HG03175 (cell line): ENCODE results near the gene GPR4.
"Not testable (repeated sequence)": the region's sequence is repeated elsewhere in the genome, so short reads cannot be mapped to it uniquely, and the experiment has no call there.

ENCODE experiments used
- ATAC-seq: cut with Tn5 transposase; IDR thresholded peaks from one replicate; pipeline ENCODE4 v1.9.1; 2021; ENCODE audit warnings: mild to moderate bottlenecking, moderate library complexity; ENCODE audit not compliant: unreplicated experiment

The GPR4 gene

DNA sequence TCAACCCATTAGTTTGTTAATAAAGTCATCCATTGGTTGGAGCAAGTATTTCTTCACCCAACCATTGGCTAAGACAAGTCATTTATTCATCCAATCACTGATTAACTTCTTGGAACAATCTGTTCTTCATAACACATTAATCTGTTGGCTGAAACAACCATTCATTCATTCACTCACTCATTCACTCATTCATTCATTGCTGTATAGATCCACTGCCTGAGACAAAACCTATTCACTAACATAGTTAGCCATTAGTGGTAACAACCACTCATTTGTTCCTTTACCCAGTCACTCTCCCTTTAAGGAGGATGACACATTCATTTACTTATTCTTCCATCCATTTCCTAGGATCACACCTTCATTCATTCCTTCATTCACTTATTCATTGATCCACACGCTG is 22.0 kb upstream of the GPR4 start:
- no peak for ATAC-seq

DNA sequence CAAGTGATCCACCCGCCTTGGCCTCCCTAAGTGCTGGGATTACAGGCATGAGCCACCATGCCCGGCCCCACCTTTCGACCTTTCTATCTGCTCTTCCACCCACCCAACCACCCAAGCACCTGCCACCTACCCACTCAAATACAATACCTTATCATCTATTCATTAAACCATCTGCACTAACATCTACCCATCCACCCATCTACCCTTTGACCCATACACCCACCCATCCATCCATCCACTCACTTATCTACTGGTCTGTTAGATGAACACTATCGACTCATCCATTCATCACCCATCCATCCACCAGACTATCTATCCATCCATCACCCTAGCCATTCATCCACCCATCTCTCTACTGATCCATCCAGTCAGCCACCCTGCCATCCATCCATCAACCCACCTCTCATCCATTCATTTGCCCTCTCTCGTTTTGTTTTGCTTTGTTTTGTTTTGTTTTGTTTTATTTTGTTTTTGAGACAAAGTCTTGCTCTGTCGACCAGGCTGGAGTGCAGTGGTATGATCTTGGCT is 20.0 kb upstream of the GPR4 start:
- no peak for ATAC-seq

DNA sequence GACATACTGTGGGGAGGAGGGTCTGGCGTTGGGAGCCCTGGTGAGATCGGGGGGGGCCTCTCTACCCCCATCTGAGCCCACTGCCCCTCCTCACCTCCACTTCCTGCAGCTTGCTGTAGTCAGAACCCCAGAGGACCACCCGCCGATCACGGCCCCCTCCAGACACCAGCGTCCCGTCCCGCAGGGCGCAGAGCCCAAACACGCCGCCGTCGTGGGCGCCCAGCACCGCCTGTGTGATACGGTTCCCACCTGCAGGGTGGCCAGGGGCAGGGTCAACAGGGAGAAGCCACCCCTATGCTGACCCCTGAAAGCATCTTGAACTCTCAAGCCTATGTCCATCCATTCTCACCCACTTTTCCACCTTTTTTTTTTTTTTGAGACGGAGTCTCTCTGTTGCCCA is 19.4 kb upstream of the GPR4 start:
- ATAC-seq, result no peak

DNA sequence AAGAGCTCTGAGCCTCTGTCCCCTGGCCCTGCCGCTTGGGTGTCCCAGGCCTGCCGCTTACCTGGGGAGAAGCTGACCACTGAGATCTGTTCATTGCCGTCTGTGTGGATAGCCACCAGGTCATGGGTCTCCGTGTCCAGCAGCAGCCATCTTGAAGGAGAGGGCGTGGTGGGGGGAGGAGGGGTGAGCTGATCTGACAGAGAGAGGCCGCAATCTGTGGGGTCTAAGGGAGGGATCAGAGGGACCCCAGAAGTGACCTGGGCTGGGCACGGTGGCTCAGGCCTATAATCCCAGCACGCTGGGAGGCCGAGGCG is 14.6 kb upstream of the GPR4 start:
- ATAC-seq, result no peak

DNA sequence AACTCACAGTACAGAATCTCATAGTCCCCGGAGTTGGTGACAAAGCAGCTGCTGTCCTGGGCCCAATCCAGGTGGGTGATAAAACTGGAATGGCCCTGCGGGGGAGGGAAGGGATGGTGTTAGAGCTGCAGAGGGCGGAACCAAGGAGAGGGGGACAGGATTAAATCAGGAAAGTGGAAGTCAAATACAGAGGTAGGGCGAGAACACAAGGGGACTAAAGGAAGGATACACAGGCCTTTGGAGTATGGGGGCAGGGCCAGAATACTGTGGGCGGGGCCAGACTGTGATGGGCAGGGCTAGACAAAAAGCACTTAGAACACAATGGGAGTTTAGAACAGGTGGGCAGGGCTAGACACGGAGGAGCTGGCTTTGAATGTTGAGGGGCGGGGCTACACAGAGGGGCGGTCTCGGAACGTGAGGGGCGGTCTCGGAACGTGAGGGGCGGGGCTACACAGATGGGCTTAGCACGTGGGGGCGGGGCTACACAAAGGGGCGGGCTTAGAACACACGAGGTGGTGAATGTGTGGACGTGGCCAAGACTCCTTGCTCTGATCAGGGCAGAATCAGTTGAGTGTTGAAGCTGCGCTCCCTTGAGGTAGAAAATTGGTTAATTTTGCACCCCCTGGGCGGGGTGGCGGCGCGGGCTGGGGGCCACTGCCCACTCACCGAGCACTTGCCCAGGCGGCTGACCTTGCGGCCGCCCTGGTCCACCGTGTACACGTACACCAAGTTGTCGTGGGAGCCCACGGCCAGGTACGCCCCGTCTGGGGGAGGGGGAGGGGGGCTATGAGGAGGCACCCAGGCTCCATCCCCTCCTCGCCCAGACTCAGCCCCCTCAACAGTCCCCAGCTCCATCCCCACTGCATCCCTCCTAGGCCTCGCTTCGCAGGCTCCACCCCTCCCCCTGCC is 14.0 kb upstream of the GPR4 start:
- ATAC-seq, result no peak

DNA sequence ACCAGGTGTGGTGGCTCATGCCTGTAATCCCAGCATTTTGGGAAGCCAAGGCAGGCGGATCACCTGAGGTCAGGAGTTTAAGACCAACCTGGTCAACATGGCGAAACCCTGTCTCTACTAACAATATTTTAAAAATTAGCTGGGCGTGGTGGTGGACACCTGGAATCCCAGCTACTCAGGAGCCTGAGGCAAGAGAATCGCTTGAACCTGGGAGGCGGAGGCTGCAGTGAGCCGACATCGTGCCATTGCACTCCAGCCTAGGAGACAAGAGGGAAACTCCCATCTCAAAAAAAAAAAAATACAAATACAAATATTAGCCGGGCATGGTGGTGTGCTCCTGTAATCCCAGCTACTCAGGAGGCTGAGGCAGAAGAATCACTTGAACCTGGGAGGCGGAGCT is 13.0 kb upstream of the GPR4 start:
- ATAC-seq, result not testable (repeated sequence)

DNA sequence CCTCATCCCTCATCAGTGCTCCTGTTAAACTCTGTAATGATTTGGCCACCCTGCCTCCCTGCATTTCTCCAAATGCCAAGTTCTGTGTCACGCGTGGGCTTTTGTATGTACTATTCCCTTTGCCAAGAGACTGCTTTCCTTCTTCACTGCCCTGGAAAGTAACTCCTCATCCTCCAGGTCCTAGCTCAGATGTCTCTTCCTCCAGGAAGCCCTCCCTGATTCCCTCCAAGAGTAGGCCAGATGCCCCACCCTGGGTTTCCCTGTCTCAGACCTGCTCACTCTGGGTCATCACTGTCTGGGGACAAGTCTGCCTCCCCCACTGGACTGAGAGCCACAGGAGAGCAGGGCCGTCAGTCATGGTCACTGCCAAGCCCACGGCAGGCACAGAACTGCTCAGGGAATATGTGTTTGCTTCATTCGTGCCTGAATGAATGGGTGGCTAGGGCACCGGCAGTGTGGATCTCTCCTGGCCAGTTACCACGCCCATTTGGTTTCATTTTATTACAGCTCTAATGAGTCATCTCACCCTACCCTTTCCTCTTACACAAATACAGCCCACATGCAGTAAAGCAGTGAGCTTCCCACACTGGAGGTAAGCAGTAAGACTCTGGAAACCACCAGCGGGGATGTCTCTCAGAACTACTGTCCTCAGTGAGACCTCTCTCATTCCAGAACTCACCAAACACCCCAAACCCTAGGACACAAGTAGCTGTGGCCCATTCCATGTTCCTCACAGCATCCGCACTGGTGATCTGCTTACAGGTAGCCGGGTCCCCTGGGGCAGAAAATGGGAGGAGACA is 12.1 kb upstream of the GPR4 start:
- ATAC-seq, result no peak

DNA sequence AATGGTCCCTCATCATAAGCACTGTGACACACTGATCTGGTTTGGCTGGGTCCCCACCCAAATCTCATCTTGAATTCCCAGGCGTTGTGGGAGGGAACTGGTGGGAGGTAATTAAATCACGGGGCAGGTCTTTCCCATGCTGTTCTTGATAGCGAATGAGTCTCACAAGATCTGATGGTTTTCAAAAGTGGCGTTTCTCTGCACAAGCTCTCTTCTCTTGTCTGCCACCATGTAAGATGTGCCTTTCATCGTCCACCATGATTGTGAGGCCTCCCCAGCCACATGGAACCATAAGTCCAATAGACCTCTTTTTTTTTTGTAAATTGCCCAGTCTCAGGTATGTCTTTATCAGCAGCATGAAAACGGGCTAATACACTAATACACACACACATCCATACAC is 6.9 kb upstream of the GPR4 start:
- no peak for ATAC-seq

DNA sequence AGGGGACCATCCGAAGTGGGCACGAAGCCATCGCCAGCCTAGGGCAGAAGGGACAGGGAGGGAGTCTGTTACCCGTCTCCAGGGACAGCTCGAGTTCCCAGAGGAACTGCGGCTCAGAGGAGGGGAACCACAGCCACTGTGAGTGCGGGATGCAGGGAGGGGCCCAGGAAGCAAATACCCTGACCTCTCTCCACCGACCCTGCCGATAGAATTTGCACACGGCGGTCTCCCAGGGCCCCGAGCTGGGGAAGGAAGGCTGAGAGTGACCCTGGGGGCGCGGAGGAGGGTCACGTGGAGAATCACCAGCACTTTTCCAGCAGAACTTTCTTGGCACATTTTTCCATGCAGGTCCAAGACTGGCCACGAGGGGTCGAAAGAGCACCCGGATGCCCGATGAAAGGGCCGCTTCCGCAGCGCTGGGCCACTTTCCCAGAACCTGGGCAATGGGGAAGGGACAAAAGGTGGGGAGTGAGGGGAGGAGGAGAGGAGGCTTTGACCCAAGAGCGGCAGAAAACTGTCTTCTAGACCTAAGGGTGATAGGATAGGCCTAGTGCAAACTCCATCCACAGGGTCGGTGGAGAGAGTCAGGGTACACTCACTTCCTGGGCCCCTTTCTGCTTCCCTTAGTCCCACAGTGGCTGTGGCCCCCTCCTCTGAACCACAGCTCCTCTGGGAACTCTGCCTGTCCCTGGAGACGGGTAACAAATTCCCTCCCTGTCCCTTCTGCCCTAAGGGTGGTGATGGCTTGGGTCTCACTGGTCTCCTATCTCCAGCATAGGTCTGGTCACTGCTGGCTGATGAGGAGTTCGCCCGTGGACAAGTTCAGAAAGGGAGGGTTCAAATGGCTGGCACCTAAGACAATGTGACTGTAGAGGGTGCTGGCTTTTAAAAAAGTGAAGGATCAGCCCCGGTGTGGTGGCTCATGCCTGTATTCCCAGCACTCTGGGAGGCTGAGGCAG is 5.3 kb upstream of the GPR4 start:
- ATAC-seq, result no peak

DNA sequence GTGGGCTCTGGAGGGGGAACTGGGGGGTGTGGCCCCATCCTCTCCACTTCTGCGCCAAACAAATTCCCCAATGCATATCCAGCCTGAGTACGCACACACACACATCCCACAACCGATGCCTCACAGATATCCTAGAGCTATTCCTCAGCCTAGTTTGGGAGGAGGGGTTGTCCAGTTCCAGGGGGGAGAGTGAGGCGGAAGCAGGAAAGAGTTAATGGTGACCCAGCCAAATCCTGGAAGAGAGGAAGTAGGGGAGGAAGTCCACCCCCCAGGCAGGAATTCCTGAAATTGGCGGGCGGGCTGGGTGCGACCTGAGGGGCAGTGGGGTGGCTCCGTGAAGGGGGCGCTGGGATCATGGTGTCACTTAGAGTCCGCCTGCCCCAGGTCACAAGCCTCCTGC is 897 bp downstream of the GPR4 start:
- no peak for ATAC-seq

DNA sequence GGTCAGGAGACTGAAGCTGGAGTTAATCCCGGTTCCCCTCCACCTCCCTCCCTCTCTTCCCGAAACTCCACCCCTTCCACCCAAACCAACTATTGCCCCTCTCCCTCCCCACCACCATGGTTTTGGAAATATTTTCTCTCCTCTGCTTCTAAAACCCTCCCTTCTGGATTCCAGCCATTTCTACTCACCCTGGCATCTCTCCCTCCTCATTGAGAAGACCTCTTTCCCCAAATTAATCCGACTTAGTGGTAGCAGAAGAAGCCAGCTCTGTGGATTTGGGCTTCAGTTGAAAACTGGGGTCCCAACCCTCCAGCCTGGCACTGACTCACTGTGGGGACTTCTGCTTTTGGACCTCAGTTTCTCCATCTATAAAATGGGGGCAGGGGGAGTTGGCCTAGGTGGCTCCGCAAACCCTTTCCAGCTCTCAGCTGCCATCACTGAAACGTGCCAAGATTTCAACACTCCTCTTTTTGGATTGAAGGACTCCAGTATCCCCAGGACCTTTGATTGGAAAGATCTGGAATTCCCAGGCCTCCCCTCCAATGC is 1.6 kb downstream of the GPR4 start:
- no peak for ATAC-seq

DNA sequence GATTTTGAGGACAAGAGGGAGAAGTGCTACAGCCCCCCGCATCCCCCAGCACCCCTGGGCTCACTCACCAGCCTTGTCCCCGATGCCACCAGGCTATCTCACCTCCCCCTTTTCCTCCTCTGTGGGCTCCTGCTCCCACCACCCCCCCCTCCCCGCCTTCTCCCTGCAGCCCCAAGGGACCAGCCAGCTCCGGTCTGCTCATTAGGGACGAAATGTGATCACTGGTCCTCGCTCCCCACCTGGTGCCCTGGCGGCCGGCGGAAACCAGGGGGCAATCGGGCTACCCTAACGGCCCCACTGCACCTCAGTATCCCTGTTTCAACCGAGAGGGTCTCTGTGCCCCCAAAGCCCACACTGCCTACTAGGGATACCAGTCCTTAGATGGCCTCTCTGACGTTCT is 2.7 kb downstream of the GPR4 start:
- ATAC-seq, result no peak

DNA sequence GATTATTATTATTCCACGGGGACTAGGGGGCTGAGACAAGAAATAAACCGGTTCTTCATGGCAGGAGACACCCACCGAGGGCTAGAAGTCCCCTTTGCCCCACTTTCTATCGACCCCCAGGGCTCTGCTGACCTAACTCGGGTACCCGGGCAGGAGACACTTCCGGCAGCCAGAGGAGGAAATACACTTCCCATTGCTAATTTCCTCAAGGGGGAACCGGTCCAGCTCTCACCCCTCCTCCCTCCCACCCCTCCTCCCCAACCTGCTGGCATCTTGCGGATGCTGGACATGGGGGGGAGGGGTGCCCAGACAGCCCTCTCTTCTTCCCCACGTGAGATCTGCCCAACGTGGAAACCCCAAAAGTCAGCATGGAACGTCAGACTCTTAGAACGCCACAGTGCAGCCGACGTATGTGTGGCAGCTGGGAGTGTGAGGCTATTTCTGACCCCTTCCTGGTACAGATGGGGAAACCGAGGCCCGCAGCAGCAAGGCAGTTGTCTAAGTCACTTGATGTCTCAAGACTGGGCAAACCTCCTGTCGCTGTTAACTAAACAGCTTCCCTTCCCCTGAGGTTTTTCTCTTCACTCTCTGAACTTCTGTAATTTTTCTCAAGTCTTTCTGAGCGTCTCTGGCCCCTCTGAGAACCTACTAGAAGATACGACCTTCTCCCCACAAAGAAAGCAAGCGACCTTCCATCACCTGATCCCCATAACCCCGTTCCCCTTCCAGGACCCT is 3.6 kb downstream of the GPR4 start:
- no peak for ATAC-seq

DNA sequence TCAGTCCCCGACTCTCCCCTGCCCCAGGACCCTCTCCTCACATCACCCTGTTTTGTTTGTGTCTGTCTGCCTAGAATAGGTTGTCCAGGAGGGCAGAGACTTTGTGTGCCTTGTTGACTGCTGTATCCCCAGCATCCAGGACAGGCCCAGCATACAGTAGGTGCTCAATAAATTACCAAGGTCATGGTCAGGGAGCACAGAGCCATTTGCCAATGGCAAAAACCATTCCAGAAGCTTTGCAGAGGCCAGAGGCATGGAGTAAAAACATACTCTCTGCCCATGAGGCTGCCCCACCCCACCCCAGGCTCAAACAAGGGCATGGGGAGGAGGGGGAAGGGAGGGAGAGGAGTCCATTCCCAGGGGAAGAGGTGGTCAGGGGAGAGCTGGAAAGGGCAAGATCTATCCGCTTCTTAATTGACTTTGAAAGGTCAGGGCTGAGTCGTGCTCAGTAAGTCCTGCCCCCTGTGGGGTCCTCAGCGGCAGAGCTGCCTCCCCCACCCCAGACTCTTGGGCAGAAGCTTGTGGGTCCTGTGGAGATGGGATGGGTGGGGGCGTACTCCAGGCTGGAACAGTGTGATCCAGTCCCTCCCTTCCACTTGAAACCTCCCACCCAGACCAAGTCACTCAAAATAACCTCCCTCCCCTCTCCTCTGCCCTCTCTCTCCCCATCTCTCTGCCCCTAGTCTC is 4.4 kb downstream of the GPR4 start:
- ATAC-seq, result no peak

DNA sequence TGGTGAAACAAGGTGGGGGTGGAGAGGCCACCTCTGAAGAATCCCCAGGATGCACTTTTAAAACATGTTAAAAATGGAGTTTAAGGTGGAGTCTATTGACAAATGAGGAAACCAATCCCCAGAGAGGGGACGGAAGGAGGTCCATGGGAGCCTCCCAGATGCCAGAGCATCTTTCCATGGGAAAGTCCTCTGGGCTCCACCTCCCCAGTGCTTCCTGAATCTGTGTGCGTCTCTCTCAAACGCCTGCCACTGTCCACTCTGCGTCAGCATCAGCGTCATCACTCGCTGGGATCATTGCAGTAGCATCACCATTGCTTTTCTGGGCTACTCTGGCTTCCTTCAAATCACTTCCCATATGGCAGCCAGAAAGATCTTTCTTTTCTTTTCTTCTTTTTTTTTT is 6.2 kb downstream of the GPR4 start:
- ATAC-seq, result no peak

DNA sequence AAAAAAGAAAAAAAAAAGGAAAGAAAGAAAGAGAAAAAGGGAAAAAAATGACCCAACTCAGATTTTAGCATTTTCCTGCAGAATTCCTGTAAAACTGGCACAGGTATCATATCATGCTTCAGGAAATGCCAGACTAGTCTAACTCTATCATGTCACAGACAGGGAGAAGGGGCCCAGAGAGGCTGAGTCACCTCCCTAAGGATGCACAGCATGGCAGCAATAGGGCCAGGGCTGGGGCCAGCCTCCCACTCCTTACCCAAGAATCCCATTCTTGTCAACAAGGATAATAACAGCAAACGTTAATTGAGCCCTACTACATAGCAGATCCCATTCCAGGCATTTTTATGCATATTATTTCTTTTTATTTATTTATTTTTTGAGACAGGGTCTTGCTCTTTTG is 8.5 kb downstream of the GPR4 start:
- ATAC-seq, result no peak

DNA sequence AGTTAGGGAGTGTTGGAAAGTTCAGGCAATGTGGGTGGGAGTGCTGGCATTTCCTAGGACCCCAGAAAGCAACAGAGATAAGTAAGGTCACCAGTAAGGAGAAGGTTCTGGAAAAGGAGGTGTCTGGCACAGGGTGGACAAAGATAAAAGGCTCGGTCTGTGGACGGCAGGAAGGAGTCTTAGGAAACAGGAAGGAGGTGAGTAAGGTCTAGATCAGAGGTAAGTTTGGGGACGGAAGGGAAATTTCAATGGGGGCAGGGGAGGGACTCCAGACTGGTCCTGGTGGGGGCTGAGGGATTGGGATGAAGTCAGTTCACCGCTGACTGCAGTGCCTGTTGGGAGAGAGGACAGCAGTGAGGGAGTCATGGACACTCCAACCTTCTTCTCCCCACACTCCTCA is 9.6 kb downstream of the GPR4 start:
- no peak for ATAC-seq

DNA sequence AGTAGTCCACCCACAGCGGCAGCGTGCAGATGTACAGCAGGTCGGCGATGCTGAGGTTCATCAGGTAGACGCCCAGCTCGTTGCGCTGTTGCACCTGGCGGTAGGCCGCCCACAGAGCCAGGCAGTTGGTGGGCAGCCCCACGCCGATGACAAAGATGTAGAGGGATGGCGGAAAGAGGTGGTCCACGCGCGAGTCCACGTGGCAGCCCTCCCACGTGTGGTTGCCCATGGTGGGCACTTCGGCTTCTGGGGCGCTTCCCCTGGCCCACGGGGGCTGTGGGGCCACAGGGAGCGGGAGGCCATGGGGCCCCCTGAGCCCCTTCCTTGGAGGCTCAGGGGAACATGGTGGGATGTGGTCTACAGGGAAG is 10.4 kb downstream of the GPR4 start:
- ATAC-seq, result no peak

DNA sequence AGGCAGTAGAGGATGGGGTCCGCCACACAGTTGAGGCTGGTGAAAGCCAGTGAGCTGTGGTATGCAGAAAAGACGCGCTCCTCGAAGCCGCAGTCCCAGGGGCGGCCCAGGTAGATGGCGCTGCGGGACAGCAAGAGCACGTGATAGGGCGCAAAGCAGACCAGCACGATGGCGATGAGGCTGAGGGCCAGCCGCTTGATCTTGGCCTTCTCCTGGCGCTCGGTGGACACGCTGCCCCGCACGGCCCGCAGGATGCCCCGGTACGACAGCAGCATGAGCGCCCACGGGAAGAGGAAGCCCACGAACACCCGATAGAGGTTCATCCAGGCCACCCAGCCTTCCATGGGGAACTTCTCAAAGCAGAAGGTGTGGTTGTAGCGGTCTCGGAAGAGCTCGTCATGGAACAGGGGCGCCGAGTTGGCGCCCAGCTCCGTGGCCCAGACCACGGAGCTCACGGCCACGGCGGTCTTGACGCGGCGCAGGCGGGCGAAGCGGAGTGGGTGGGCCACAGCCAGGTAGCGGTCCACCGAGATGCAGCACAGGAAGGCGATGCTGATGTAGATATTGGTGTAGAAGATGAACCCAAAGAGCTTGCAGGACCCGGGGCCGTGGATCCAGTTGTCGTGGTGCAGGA is 10.9 kb downstream of the GPR4 start:
- no peak for ATAC-seq
